Measurements from ENCODE around the gene SUPV3L1.
"Not testable (repeated sequence)": the region's sequence is repeated elsewhere in the genome, so short reads cannot be mapped to it uniquely, and the experiment has no call there.

The SUPV3L1 gene

GRCh38 chr10:69168493-69168892 lies 11.5 kb upstream of the SUPV3L1 start:
- Histone ChIP-seq H3K27ac (no peak overlapping the region), H3K4me1 (ENCODE audit: control insufficient read depth in 1 of 2, insufficient read depth in 1 of 2, low read depth in 1 of 2, low read length in 1 of 2) (no peaks in the 10 kb centered on the region), H3K36me3 (peaks cover 76% of the 10 kb centered on the region), H3K27me3 (no peaks in the 10 kb centered on the region), H3K4me3 (ENCODE audit: low read depth in 1 of 2, low read length in 1 of 2) (no peak overlapping the region), H3K9me3 (no peaks in the 10 kb centered on the region)
- TF ChIP-seq CTCF (IDR thresholded peaks at IDR 0.05): no peak

DNA sequence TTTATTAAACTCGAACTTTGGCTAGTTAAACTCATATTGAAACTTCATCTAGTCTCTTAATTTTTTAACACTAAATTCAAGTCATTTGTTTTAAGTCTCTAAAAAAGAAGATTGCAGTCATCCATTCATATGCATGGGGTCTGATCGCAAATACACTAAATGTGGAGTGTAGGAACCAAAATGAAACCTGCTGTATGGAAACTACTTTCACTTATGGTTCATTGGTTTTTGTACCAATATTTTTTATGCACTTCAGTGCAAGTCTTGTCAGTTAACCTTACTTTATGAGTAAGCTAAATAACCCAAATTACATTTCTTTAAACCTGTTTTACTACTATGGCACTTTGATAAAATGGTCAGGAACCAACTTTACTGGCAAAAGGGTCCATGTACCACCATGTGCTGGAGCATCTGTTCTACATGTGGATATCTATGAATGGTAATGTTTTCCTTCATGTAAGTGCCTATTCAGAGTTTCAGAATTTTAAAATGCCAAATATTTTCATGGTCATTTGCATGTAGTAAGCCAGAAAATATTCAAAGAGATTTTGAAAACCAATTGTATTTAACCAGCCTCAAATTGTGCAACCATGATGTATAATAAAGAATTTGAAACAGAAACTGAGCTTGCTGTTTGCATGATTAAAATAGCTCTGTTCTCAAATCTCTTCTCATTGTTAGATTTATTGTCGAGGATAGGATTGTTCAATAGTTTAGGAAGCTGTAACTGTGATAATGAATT lies 7.6 kb upstream of the SUPV3L1 start:
- Histone ChIP-seq H3K4me1 (ENCODE audit: control insufficient read depth in 1 of 2, insufficient read depth in 1 of 2, low read depth in 1 of 2, low read length in 1 of 2) (no peaks in the 10 kb centered on the region), H3K36me3 (peaks cover 50% of the 10 kb centered on the region), H3K4me3 (ENCODE audit: low read depth in 1 of 2, low read length in 1 of 2) (no peak overlapping the region), H3K27ac (no peak overlapping the region), H3K27me3 (no peaks in the 10 kb centered on the region), H3K9me3 (no peaks in the 10 kb centered on the region)
- TF ChIP-seq CTCF (IDR thresholded peaks at IDR 0.05): no peak

- not testable (repeated sequence) for H3K27ac ChIP-seq; H3K4me3 ChIP-seq (ENCODE audit: low read depth in 1 of 2, low read length in 1 of 2); H3K4me1 ChIP-seq (ENCODE audit: control insufficient read depth in 1 of 2, insufficient read depth in 1 of 2, low read depth in 1 of 2, low read length in 1 of 2); H3K9me3 ChIP-seq; H3K27me3 ChIP-seq
- H3K36me3 ChIP-seq: peaks cover 25% of the 10 kb centered on the region
These were observed 4.7 kb upstream of the SUPV3L1 start for GRCh38 chr10:69175326-69175725.

- Histone ChIP-seq H3K27me3 (no peaks in the 10 kb centered on the region), H3K4me3 (ENCODE audit: low read depth in 1 of 2, low read length in 1 of 2) (no peak overlapping the region)
- TF ChIP-seq CTCF (IDR thresholded peaks at IDR 0.05): no peak
These were observed 3.2 kb upstream of the SUPV3L1 start for GRCh38 chr10:69176823-69177222.

GRCh38 chr10:69179089-69179742 lies 818 bp upstream of the SUPV3L1 start:
- TF ChIP-seq CTCF (IDR thresholded peaks at IDR 0.05): no peak
- peak overlapping the region; percentile 84 to 91 for H3K4me3 ChIP-seq (ENCODE audit: low read depth in 1 of 2, low read length in 1 of 2)

More at GRCh38 chr10:69176823-69177222, 3.2 kb upstream of the SUPV3L1 start:
- Histone ChIP-seq H3K9me3 (no peaks in the 10 kb centered on the region), H3K4me1 (ENCODE audit: control insufficient read depth in 1 of 2, insufficient read depth in 1 of 2, low read depth in 1 of 2, low read length in 1 of 2) (peaks cover 19 to 22% of the 10 kb centered on the region in 2 experiments), H3K27ac (no peak overlapping the region), H3K36me3 (peaks cover 10% of the 10 kb centered on the region)

More at GRCh38 chr10:69179089-69179742, 818 bp upstream of the SUPV3L1 start:
- no peaks in the 10 kb centered on the region for H3K27me3 ChIP-seq
- H3K27ac ChIP-seq: peak overlapping the region; percentile 91
- peaks cover 19 to 22% of the 10 kb centered on the region in 2 experiments for H3K4me1 ChIP-seq (ENCODE audit: control insufficient read depth in 1 of 2, insufficient read depth in 1 of 2, low read depth in 1 of 2, low read length in 1 of 2)
- H3K36me3 ChIP-seq: no peaks in the 10 kb centered on the region
- H3K9me3 ChIP-seq: no peaks in the 10 kb centered on the region
